K562 (cell line): ENCODE results near the gene CLEC4M. TPM values are rescaled to one million over a fixed set of nuclear protein-coding genes. Genes with fewer than 3 reads are reported as not detected.

Experiments
- CBX1 ChIP-seq: sonication (generic); IDR thresholded peaks from 2 replicates; pipeline ENCODE4 v1.6.1; 2016; ENCODE audit warnings: antibody characterized with exemption, low read depth, mild to moderate bottlenecking
- CHD1 ChIP-seq: fragments of 200-600 bp; sonication (generic); IDR thresholded peaks from one replicate; pipeline ENCODE4 v1.6.1; 2012; ENCODE audit warnings: mild to moderate bottlenecking, moderate library complexity, low read length, inconsistent platforms
- KAT7 ChIP-seq: sonication (generic); formaldehyde crosslinking; IDR thresholded peaks from 2 replicates; pipeline ENCODE4 v1.8.0; 2022; ENCODE audit warnings: missing genetic modification reagents, mild to moderate bottlenecking, borderline replicate concordance
- MGA ChIP-seq: fragments of 450-650 bp; IDR thresholded peaks from 2 replicates; pipeline ENCODE4 v1.6.1; 2016; ENCODE audit warnings: mild to moderate bottlenecking, moderate library complexity
- NCOA6 ChIP-seq: fragments of 450-650 bp; IDR thresholded peaks from 2 replicates; pipeline ENCODE4 v1.6.1; 2017; ENCODE audit warnings: mild to moderate bottlenecking
- SMC3 ChIP-seq: conservative IDR thresholded peaks from 2 replicates; pipeline ENCODE4 v1.6.1; 2011; ENCODE audit warnings: low read depth, low read length, improper control_type of control experiment; ENCODE audit not compliant: insufficient read depth
- SNRNP70 ChIP-seq: fragments of 200-400 bp; formaldehyde crosslinking; optimal IDR thresholded peaks from 2 replicates; pipeline ENCODE3; 2017; ENCODE audit warnings: low read depth, low read length
- THRB ChIP-seq: fragments of 450-650 bp; formaldehyde crosslinking; conservative IDR thresholded peaks from 2 replicates; pipeline ENCODE4 v1.4.0; 2022; ENCODE audit warnings: mild to moderate bottlenecking, missing genetic modification characterization
- UBTF ChIP-seq, 2 experiments: IDR thresholded peaks; 2 replicates each; pipeline ENCODE4 v1.6.1; 2012; ENCODE audit warnings: improper control_type of control experiment in 2 of 2, low read depth in 2 of 2, low read length in 2 of 2, borderline replicate concordance in 1 of 2
- ZNF3 ChIP-seq: fragments of 250-450 bp; sonication (Bioruptor Pico); IDR thresholded peaks from 2 replicates; pipeline ENCODE4 v1.5.0; 2021; ENCODE audit warnings: mild to moderate bottlenecking, moderate library complexity
- polyA plus RNA-seq, 8 experiments: library from polyadenylated mRNA; depleted of rRNA in 4 of 8; stranded (reverse) in 5 of 8; unstranded in 3 of 8; fragments of >200 nt; fragmentation: Nextera tagmentation in 2 of 8; fragmentation: Illumina TruSeq in 1 of 8; extraction: Ambion mirVana in 2 of 8; extraction: Trizol in 1 of 8; gene quantifications; 2 replicates each; pipeline versions ENCODE4 v1.2.1 to v1.2.3, GENCODE V29; 2011 to 2014; ENCODE audit warnings: inconsistent platforms in 1 of 8, missing spikeins in 1 of 8
- total RNA-seq, 7 experiments: library from RNA; depleted of rRNA in 6 of 7; stranded (reverse); fragments of >200 nt in 6 of 7; fragmentation: Illumina TruSeq in 2 of 7; extraction: Trizol in 2 of 7; gene quantifications; 2 replicates each; pipeline versions ENCODE4 v1.2.1 to v1.2.3, GENCODE V29; 2011 to 2021; ENCODE audit warnings: low replicate concordance in 1 of 7

CLEC4M gene
- total and polyA plus RNA-seq, 9 of the 15 experiments (the other 6 are each of a cell fraction or from before 2014, with no cell fraction given), result 0.08 to 0.18 TPM; not detected in 7

GRCh38 chr19:7778081-7778480 is 15.0 kb downstream of the CLEC4M start (continued):
- TF ChIP-seq SNRNP70 (no peak), ZNF3 (CRISPR knock-in tag) (no peak), THRB (CRISPR knock-in tag) (no peak), KAT7 (CRISPR knock-in tag) (no peak), SMC3 (no peak), MGA (no peak), CBX1 (no peak), CHD1 (no peak), NCOA6 (no peak), UBTF (IDR thresholded peaks at IDR 0.05; ENCODE audit: borderline replicate concordance in 1 of 2, low read depth in 2 of 2, low read length in 2 of 2) (no peak)
